Glutamatergic neuron (in vitro differentiated cells): Measurements from ENCODE around the gene THOC2. TPM values are rescaled to one million over a fixed set of nuclear protein-coding genes. Genes with fewer than 3 reads are reported as not detected.

ENCODE experiments used
- DNase-seq: peaks from one replicate; pipeline ENCODE4 v3.0.0; 2022
- H3K27ac Mint-ChIP-seq: one replicate; pipeline ENCODE4 v1.8.0; 2020; ENCODE audit warnings: mild to moderate bottlenecking, mixed read lengths, inconsistent platforms; ENCODE audit not compliant: unreplicated experiment
- H3K27me3 Mint-ChIP-seq: one replicate; pipeline ENCODE4 v1.8.0; 2020; ENCODE audit warnings: mild to moderate bottlenecking, moderate library complexity, mixed read lengths, inconsistent platforms; ENCODE audit not compliant: unreplicated experiment
- H3K36me3 Mint-ChIP-seq: one replicate; pipeline ENCODE4 v1.8.0; 2020; ENCODE audit warnings: mild to moderate bottlenecking, mixed read lengths, inconsistent platforms; ENCODE audit not compliant: unreplicated experiment
- H3K4me1 Mint-ChIP-seq: one replicate; pipeline ENCODE4 v1.8.0; 2020; ENCODE audit warnings: mild to moderate bottlenecking, low read depth, mixed read lengths, inconsistent platforms; ENCODE audit not compliant: unreplicated experiment
- H3K4me3 Mint-ChIP-seq: one replicate; pipeline ENCODE4 v1.8.0; 2020; ENCODE audit warnings: mild to moderate bottlenecking, mixed read lengths, inconsistent platforms; ENCODE audit not compliant: unreplicated experiment
- H3K9me3 Mint-ChIP-seq: one replicate; pipeline ENCODE4 v1.8.0; 2020; ENCODE audit warnings: mild to moderate bottlenecking, moderate library complexity, mixed read lengths, inconsistent platforms; ENCODE audit not compliant: unreplicated experiment
- total RNA-seq: library from RNA; stranded (reverse); fragmentation: NEBNext Ultra II Directional; extraction: Animal tissue kit (Norgen Biotek cat#: 25700); gene quantifications from one replicate; pipeline ENCODE4 v1.2.1, GENCODE V29; 2021; ENCODE audit not compliant: unreplicated experiment
- TF ChIP-seq, protein P1 (sequence below): fragments of 200-600 bp; sonication (generic); IDR thresholded peaks from one replicate; pipeline ENCODE4 v1.5.0; 2021; ENCODE audit not compliant: partially characterized antibody, unreplicated experiment

THOC2 gene
- total RNA-seq, 1 donor from 2014 or later = 69.5 TPM

GRCh38 chrX:123617007-123617406, 115.8 kb downstream of the THOC2 start:
- H3K9me3 Mint-ChIP-seq = no peaks in the 10 kb centered on the region
- DNase-seq = no peak
- H3K27ac Mint-ChIP-seq = no peak overlapping the region
- no peaks in the 10 kb centered on the region for H3K4me1 Mint-ChIP-seq
- H3K27me3 Mint-ChIP-seq = no peaks in the 10 kb centered on the region
- TF ChIP-seq, protein P1, sequence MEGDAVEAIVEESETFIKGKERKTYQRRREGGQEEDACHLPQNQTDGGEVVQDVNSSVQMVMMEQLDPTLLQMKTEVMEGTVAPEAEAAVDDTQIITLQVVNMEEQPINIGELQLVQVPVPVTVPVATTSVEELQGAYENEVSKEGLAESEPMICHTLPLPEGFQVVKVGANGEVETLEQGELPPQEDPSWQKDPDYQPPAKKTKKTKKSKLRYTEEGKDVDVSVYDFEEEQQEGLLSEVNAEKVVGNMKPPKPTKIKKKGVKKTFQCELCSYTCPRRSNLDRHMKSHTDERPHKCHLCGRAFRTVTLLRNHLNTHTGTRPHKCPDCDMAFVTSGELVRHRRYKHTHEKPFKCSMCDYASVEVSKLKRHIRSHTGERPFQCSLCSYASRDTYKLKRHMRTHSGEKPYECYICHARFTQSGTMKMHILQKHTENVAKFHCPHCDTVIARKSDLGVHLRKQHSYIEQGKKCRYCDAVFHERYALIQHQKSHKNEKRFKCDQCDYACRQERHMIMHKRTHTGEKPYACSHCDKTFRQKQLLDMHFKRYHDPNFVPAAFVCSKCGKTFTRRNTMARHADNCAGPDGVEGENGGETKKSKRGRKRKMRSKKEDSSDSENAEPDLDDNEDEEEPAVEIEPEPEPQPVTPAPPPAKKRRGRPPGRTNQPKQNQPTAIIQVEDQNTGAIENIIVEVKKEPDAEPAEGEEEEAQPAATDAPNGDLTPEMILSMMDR = no peak
- no peaks in the 10 kb centered on the region for H3K36me3 Mint-ChIP-seq
- no peak overlapping the region for H3K4me3 Mint-ChIP-seq

DNA sequence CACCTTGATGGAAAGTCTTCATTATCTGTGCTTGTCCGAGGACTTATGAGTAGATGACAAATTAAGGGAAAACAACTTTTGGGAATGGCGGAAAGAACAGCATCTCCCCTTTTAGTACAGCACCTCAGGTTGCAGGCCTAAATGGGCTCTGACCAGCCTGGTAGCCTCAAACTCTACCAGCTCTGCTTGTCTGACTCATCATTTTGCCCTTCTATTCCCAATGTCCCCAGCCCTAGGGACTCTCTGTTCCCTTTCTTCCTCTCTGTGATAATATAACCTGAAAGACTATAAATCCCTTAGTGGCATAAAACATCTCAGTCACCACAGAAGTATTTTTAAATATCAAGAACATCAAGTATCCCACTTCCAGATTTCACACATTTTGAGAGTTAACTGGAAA, 121.9 kb downstream of the THOC2 start:
- Mint-ChIP-seq H3K9me3 (no peaks in the 10 kb centered on the region), H3K4me1 (no peaks in the 10 kb centered on the region), H3K27ac (no peak overlapping the region), H3K27me3 (no peaks in the 10 kb centered on the region), H3K36me3 (no peaks in the 10 kb centered on the region), H3K4me3 (no peak overlapping the region)
- no peak for DNase-seq
- TF ChIP-seq, protein P1 = no peak

DNA sequence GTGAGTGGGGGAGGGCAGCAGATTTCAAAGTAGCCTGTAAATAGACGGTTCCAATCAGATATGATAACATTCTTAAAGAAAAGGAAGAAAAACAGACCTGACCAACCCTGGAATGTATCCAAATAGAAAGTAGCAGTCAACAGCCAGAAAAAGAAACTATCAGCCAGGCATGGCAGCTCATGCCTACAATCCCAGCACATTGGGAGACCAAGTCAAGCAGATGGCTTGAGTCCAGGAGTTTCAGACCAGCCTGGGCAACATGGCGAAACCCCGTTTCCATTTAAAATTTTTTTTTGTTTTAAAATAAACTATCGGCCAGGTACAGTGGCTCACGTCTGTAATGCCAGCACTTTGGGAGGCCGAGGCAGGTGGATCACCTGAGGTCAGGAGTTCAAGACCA, 125.0 kb downstream of the THOC2 start:
- H3K4me3 Mint-ChIP-seq = no peak overlapping the region

GRCh38 chrX:123607270-123607669, 125.6 kb downstream of the THOC2 start:
- H3K4me3 Mint-ChIP-seq = no peak overlapping the region
- no peak overlapping the region for H3K27ac Mint-ChIP-seq
- H3K9me3 Mint-ChIP-seq = no peaks in the 10 kb centered on the region
- DNase-seq = no peak
- H3K4me1 Mint-ChIP-seq = no peaks in the 10 kb centered on the region
- H3K27me3 Mint-ChIP-seq = no peaks in the 10 kb centered on the region
- H3K36me3 Mint-ChIP-seq = no peaks in the 10 kb centered on the region
- TF ChIP-seq, protein P1 = no peak

More for the DNA sequence above, 125.0 kb downstream of the THOC2 start:
- H3K27ac Mint-ChIP-seq = no peak overlapping the region
- no peaks in the 10 kb centered on the region for H3K4me1 Mint-ChIP-seq
- H3K36me3 Mint-ChIP-seq = no peaks in the 10 kb centered on the region
- no peaks in the 10 kb centered on the region for H3K27me3 Mint-ChIP-seq
- no peak for DNase-seq
- TF ChIP-seq, protein P1 = no peak
- H3K9me3 Mint-ChIP-seq = no peaks in the 10 kb centered on the region

DNA sequence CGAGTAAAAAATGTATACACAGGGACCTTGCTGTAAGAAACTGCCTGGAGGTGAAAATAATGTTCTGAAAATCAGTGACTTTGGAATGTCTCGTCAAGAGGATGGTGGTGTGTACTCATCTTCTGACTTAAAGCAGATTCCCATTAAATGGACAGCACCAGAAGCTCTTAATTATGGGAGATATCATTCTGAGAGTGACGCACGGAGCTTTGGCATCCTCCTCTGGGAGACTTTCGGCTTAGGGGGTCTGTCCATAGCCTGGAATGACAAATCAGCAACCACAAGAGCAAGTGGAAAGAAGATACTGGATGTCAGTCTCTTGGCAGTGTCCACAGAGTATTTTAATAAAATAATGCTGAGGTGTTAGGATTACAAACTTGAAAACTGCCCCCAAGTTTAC, 129.4 kb downstream of the THOC2 start:
- Mint-ChIP-seq H3K4me1 (no peaks in the 10 kb centered on the region), H3K27me3 (no peaks in the 10 kb centered on the region), H3K27ac (no peak overlapping the region), H3K4me3 (no peak overlapping the region), H3K36me3 (no peaks in the 10 kb centered on the region), H3K9me3 (no peaks in the 10 kb centered on the region)
- TF ChIP-seq, protein P1 = no peak
- no peak for DNase-seq
